H9 (cell line): ENCODE results near the gene THBS4. TPM values are rescaled to one million over a fixed set of nuclear protein-coding genes. Genes with fewer than 3 reads are reported as not detected.

Source experiments
- DNase-seq: peaks from one replicate; pipeline ENCODE4 v3.0.0-alpha.2; 2017
- H2AFZ ChIP-seq: one replicate; pipeline ENCODE4 v1.6.1; 2013; ENCODE audit warnings: mild to moderate bottlenecking, low read length, control low read depth, moderate library complexity
- H2AK5ac ChIP-seq: 2 replicates; pipeline ENCODE4 v1.6.1; 2013; ENCODE audit warnings: low read length, control low read depth, mixed read lengths; ENCODE audit not compliant: insufficient read length
- H2BK120ac ChIP-seq: one replicate; pipeline ENCODE4 v1.6.1; 2013; ENCODE audit warnings: low read depth, mild to moderate bottlenecking, low read length, control low read depth, inconsistent platforms; ENCODE audit not compliant: poor library complexity, severe bottlenecking
- H2BK12ac ChIP-seq: 2 replicates; pipeline ENCODE4 v1.6.1; 2013; ENCODE audit warnings: low read length, control low read depth, mixed read lengths, low read depth; ENCODE audit not compliant: insufficient read length
- H2BK15ac ChIP-seq: 2 replicates; pipeline ENCODE4 v1.6.1; 2013; ENCODE audit warnings: low read depth, low read length, control low read depth
- H2BK20ac ChIP-seq: one replicate; pipeline ENCODE4 v1.6.1; 2013; ENCODE audit warnings: low read depth, mild to moderate bottlenecking, low read length, control low read depth, inconsistent platforms; ENCODE audit not compliant: poor library complexity, severe bottlenecking
- H2BK5ac ChIP-seq: 2 replicates; pipeline ENCODE4 v1.6.1; 2013; ENCODE audit warnings: low read length, control low read depth, mixed read lengths; ENCODE audit not compliant: insufficient read length
- H3K14ac ChIP-seq: 2 replicates; pipeline ENCODE4 v1.6.1; 2013; ENCODE audit warnings: low read length, control low read depth; ENCODE audit not compliant: insufficient read depth
- H3K18ac ChIP-seq: 2 replicates; pipeline ENCODE4 v1.6.1; 2013; ENCODE audit warnings: low read depth, mild to moderate bottlenecking, mixed read lengths, low read length, control low read depth; ENCODE audit not compliant: insufficient read length
- H3K23ac ChIP-seq: 2 replicates; pipeline ENCODE4 v1.6.1; 2013; ENCODE audit warnings: low read length, control low read depth, mixed read lengths, low read depth; ENCODE audit not compliant: insufficient read length
- H3K23me2 ChIP-seq: 2 replicates; pipeline ENCODE4 v1.6.1; 2013; ENCODE audit warnings: low read depth, mild to moderate bottlenecking, mixed read lengths, low read length, control low read depth; ENCODE audit not compliant: insufficient read length, poor library complexity, severe bottlenecking
- H3K27ac ChIP-seq: 2 replicates; pipeline ENCODE4 v1.5.1; 2013; ENCODE audit warnings: low read length, control low read depth, mixed read lengths, low read depth; ENCODE audit not compliant: insufficient read length
- H3K27me3 ChIP-seq: 2 replicates; pipeline ENCODE4 v1.6.1; 2013; ENCODE audit warnings: low read length, control low read depth, inconsistent platforms; ENCODE audit not compliant: insufficient read depth
- H3K4ac ChIP-seq: 2 replicates; pipeline ENCODE4 v1.6.1; 2013; ENCODE audit warnings: low read depth, mild to moderate bottlenecking, control low read depth, inconsistent platforms, low read length, moderate library complexity
- H3K4me1 ChIP-seq: 2 replicates; pipeline ENCODE4 v1.6.1; 2013; ENCODE audit warnings: low read length, control low read depth, inconsistent platforms; ENCODE audit not compliant: insufficient read depth
- H3K4me2 ChIP-seq: 2 replicates; pipeline ENCODE4 v1.6.1; 2013; ENCODE audit warnings: low read length, control low read depth, mixed read lengths; ENCODE audit not compliant: insufficient read length, insufficient read depth
- H3K56ac ChIP-seq: 2 replicates; pipeline ENCODE4 v1.6.1; 2013; ENCODE audit warnings: low read depth, mild to moderate bottlenecking, mixed read lengths, low read length, control low read depth; ENCODE audit not compliant: insufficient read length
- H3K79me1 ChIP-seq: 2 replicates; pipeline ENCODE4 v1.6.1; 2013; ENCODE audit warnings: low read depth, mild to moderate bottlenecking, moderate library complexity, low read length, control low read depth, inconsistent platforms; ENCODE audit not compliant: insufficient read depth, poor library complexity, severe bottlenecking
- H3K79me2 ChIP-seq: 2 replicates; pipeline ENCODE4 v1.6.1; 2013; ENCODE audit warnings: low read length, control low read depth, inconsistent platforms; ENCODE audit not compliant: insufficient read depth
- H3K9ac ChIP-seq: 2 replicates; pipeline ENCODE4 v1.6.1; 2013; ENCODE audit warnings: low read length, control low read depth, mixed read lengths; ENCODE audit not compliant: insufficient read length; ENCODE audit errors: extremely low read depth
- H3K9me3 ChIP-seq: one replicate; pipeline ENCODE4 v1.6.1; 2013; ENCODE audit warnings: low read depth, low read length, inconsistent platforms; ENCODE audit not compliant: control insufficient read depth
- H3T11ph ChIP-seq: one replicate; pipeline ENCODE4 v1.6.1; 2013; ENCODE audit warnings: mild to moderate bottlenecking, low read length, control low read depth, inconsistent platforms
- H4K20me1 ChIP-seq: one replicate; pipeline ENCODE4 v1.6.1; 2013; ENCODE audit not compliant: control insufficient read depth, insufficient read length, insufficient read depth
- H4K5ac ChIP-seq: 2 replicates; pipeline ENCODE4 v1.6.1; 2013; ENCODE audit warnings: low read depth, mild to moderate bottlenecking, mixed read lengths, low read length, control low read depth; ENCODE audit not compliant: insufficient read length
- H4K8ac ChIP-seq: replicated peaks from 2 replicates; pipeline ENCODE4 v1.6.1; 2013; ENCODE audit warnings: low read length, control low read depth, mixed read lengths, low read depth; ENCODE audit not compliant: insufficient read length
- H4K91ac ChIP-seq: 2 replicates; pipeline ENCODE4 v1.6.1; 2013; ENCODE audit warnings: low read depth, mild to moderate bottlenecking, moderate library complexity, mixed read lengths, low read length, control low read depth; ENCODE audit not compliant: insufficient read length
- H3K27ac Mint-ChIP-seq, 3 experiments: 2 replicates in 2 of 3; 3 replicates in 1 of 3; pipeline ENCODE4 v1.8.0; 2020 to 2021; ENCODE audit warnings: mixed read lengths in 3 of 3, mild to moderate bottlenecking in 1 of 3, moderate library complexity in 1 of 3
- H3K27me3 Mint-ChIP-seq: 2 replicates; pipeline ENCODE4 v1.8.0; 2021; ENCODE audit warnings: low read depth, mild to moderate bottlenecking, moderate library complexity, mixed read lengths
- H3K36me3 Mint-ChIP-seq, 3 experiments: 2 replicates in 2 of 3; 3 replicates in 1 of 3; pipeline ENCODE4 v1.8.0; 2020 to 2021; ENCODE audit warnings: low read depth in 3 of 3, mixed read lengths in 3 of 3; ENCODE audit not compliant: insufficient read depth in 1 of 3
- H3K4me1 Mint-ChIP-seq, 2 experiments: 2 replicates each; pipeline ENCODE4 v1.8.0; 2020; ENCODE audit warnings: mixed read lengths in 2 of 2
- H3K4me3 Mint-ChIP-seq, 2 experiments: 2 replicates in 1 of 2; 3 replicates in 1 of 2; pipeline ENCODE4 v1.8.0; 2020 to 2021; ENCODE audit warnings: mild to moderate bottlenecking in 2 of 2, mixed read lengths in 2 of 2, moderate library complexity in 1 of 2
- H3K9me3 Mint-ChIP-seq, 2 experiments: 2 replicates in 1 of 2; 3 replicates in 1 of 2; pipeline ENCODE4 v1.8.0; 2020; ENCODE audit warnings: mild to moderate bottlenecking in 2 of 2, mixed read lengths in 2 of 2, moderate library complexity in 1 of 2
- CTCF ChIP-seq: fragments of 200-600 bp; sonication (generic); conservative IDR thresholded peaks from 3 replicates; pipeline ENCODE4 v1.8.0; 2021; ENCODE audit warnings: antibody characterized with exemption, mild to moderate bottlenecking
- WGBS: extraction: QIAGEN DNeasy Blood & Tissue Kit; methylation state at CpG from one replicate; pipeline ENCODE4 v1.1.7; 2013; ENCODE audit warnings: missing lambda C conversion rate, low lambda C conversion rate, mixed read lengths; ENCODE audit not compliant: insufficient read length; ENCODE audit errors: extremely low coverage; 5-methylcytosine and 5-hydroxymethylcytosine counted together
- total RNA-seq: library from RNA; stranded (reverse); gene quantifications from 2 replicates; pipeline ENCODE4 v1.2.1, GENCODE V29; 2021

THBS4 gene
- total RNA-seq, 1 experiment from 2014 or later = 19.0 TPM

GRCh38 chr5:79992891-79993657, 42.1 kb upstream of the THBS4 start:
- WGBS = no CpG with 5 or more reads among the region's 2 CpGs
- H3K4me2 ChIP-seq = no peak overlapping the region
- H3K27me3 Mint-ChIP-seq = peaks cover 19% of the 10 kb centered on the region

More at GRCh38 chr5:79992891-79993657, 42.1 kb upstream of the THBS4 start:
- Mint-ChIP-seq H3K27ac (no peak overlapping the region), H3K36me3 (peaks cover 4 to 10% (median 9%) of the 10 kb centered on the region in 3 experiments; a peak in 6 of 7 replicates), H3K4me1 (peaks cover 13 to 16% of the 10 kb centered on the region in 2 experiments), H3K9me3 (no peaks in the 10 kb centered on the region), H3K4me3 (no peak overlapping the region)
- Histone ChIP-seq H2BK20ac (no peak overlapping the region), H3K79me2 (no peaks in the 10 kb centered on the region), H3T11ph (no peak overlapping the region), H2AFZ (no peak overlapping the region), H4K5ac (no peak overlapping the region), H3K27ac (no peak overlapping the region), H2BK12ac (no peak overlapping the region), H2AK5ac (no peak overlapping the region), H3K56ac (no peak overlapping the region), H4K20me1 (no peaks in the 10 kb centered on the region), H4K8ac (no peak overlapping the region), H2BK120ac (no peak overlapping the region), H3K18ac (no peak overlapping the region), H3K9me3 (no peaks in the 10 kb centered on the region), H3K27me3 (no peaks in the 10 kb centered on the region), H3K23me2 (peaks cover 6% of the 10 kb centered on the region), H4K91ac (no peak overlapping the region), H3K14ac (no peak overlapping the region), H2BK15ac (no peak overlapping the region), H3K4me1 (no peaks in the 10 kb centered on the region), H3K79me1 (no peaks in the 10 kb centered on the region), H3K4ac (no peak overlapping the region), H3K9ac (no peak overlapping the region), H3K23ac (no peak overlapping the region), H2BK5ac (no peak overlapping the region)
- no peak for DNase-seq
- TF ChIP-seq CTCF = no peak
